NCI-H1694 treated with DMSO at 0.1 percent for 48 hours (cell line): ENCODE results near the gene CDT1.

Experiments
- DNase-seq: peaks from one replicate; lab custom pipeline; 2025; lab: John Stamatoyannopoulos, UW

The CDT1 gene

DNA sequence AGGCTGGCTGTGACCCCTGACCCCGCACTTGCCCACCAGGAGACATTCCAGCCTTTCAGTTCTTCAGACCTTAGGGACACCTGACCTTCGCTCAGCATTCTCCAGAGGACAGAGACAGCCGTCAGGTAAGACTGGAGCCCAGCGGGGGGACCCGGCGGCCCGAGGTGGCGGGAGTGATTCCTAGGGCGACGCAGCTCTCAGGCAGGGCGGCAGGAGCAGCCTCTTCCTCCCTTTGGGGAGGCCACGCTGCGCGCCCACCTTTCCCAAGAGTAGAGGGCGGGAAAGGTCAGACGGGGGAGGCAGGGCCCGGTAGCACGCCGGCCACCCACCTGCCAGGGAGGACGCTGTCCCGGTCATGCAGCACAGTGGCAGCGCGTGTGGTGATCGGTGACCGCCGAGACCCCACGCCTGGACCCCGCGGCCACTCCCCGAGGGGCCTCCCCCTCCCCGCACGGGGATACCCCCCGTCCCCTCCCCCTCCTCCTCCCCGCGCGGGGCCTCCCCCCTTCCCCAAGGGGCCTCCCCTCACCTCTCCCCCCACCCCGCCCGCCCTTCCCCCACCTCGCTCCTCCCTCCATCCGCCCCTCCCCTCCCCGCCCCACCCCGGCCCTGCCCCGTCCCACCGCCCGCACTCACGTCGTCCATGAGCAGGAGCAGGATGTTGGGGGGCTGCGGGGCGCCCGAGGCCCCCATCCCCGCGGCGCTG is 52.7 kb downstream of the CDT1 start:
- DNase-seq: no peak

GRCh38 chr16:88856828-88857727 is 53.5 kb downstream of the CDT1 start, which contains the start of the genes GALNS and TRAPPC2L:
TSS of gene GALNS (minus strand) at chr16:88856947. CDS start at chr16:88856877, 70 bp downstream.
TSS of gene TRAPPC2L (plus strand) at chr16:88857127. CDS start at chr16:88857151, 24 bp downstream.
- peak; percentile 73 for DNase-seq

DNA sequence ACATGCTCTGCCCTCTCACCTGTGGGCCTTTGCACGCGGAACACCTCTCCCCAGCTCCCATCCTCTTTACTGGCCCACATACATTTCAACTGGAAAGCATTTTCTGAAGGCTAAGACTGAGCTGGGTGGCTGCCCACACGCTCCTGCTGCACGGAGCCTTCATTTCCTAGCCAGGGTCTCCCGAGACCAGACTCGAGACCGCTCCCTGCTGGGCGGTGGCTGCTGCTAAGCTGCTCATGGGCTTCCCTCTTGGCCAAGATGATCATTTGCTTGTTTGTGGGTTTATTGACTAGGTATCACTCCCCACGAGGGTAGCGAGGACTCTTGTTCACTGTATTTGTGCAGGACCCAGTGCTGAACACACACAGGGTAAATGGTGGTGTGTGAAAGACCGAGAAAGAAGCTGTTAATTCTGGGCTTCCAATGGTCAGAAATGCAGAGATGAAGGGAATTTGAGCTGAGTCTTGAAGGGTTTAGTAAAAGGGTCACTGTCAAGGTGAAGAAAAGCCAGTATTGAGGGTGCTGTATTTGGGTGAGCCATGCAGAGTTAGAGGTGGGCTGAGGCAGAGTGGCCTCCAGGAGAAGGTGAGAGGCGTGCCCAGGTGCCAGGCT is 54.2 kb downstream of the CDT1 start:
- peak; percentile 8 for DNase-seq
